Fibroblast of the conjunctiva (primary cell): Measurements from ENCODE around the gene FGF14.
"Not testable (repeated sequence)": the region's sequence is repeated elsewhere in the genome, so short reads cannot be mapped to it uniquely, and the experiment has no call there.

Experiments
- DNase-seq: peaks from one replicate; pipeline ENCODE4 v3.0.0-alpha.2; 2010; ENCODE audit warnings: low read depth

FGF14 gene

DNA sequence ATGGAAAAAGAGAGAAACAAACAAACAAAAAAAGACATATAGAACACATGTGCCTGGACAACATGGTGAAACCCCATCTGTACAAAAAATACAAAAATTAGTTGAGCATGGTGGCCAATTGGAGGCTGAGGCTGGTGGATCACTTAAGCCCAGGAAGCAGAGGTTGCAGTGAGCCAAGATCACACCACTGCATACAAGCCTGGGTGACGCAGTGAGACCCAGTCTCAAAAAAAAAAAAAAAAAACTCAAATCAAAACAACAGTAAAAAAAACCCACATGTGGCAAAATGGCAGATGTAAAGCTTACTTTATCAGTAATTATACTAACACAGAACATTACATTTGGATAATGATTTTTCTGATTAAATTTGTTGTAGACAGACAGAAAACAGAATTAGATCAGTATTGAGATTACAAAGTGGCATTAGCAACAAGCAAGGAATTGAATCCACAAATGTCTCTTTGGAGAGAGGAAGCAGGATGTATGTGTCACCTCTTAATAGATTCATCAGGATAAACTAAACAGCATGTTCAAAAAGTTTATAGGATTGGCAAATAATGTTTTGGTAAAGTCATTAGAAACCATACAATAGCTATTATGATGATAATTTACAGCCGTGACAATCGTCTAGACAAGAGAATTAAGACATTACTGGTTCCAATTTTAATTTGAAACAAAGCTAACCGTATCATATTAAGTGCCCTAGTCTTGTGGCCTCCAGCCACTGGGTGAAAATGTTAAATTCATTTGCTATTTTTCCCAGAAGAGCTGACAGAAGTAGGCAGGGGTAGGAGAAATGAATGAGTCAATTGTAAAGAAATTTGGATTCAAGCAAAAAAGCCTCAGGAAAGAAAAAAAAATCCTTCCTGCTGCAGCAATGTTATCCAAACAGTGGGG lies 206.0 kb downstream of the FGF14 start:
- DNase-seq = no peak

DNA sequence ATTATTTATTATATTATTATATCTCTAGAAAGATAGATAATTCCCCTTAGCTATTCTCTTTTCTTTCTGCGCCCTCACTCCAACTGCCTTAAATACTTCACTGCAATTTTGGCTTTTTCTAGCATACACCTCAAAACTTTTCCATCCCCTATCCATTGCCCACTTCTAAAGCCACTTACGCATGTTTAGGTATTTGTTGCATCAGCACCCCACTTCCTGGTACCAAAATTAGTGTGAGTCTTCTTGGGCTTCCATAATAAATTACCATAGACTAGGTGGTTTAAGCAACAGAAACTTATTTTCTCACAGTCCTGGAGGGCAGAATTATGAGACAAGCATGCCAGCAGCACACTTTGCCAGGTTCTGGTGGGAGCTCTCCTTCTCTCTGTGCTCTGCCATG lies 209.0 kb downstream of the FGF14 start:
- DNase-seq = no peak

GRCh38 chr13:102191951-102192502 lies 209.8 kb downstream of the FGF14 start:
- DNase-seq = no peak

GRCh38 chr13:102190930-102191329 lies 210.9 kb downstream of the FGF14 start:
- DNase-seq = no peak

DNA sequence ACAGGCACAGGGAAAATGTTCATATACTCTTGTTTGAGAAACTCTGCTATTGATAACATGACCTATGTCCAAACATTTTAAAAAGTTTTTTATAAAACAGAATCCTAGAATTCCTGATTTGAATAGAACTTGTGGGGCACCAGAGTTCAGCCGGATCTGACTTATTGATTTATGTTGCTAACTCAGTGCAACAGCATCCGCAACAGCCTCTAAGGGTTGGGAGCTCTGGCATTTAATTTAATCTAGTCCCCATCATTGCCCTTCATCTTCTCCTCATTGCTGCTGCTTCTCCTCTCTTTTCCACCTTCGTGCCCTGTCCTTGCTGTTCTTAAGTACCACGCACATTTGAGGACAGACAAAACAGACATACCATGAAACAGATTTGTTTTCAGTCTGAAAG lies 214.5 kb downstream of the FGF14 start:
- no peak for DNase-seq

GRCh38 chr13:102185375-102185984 lies 216.4 kb downstream of the FGF14 start:
- no peak for DNase-seq

DNA sequence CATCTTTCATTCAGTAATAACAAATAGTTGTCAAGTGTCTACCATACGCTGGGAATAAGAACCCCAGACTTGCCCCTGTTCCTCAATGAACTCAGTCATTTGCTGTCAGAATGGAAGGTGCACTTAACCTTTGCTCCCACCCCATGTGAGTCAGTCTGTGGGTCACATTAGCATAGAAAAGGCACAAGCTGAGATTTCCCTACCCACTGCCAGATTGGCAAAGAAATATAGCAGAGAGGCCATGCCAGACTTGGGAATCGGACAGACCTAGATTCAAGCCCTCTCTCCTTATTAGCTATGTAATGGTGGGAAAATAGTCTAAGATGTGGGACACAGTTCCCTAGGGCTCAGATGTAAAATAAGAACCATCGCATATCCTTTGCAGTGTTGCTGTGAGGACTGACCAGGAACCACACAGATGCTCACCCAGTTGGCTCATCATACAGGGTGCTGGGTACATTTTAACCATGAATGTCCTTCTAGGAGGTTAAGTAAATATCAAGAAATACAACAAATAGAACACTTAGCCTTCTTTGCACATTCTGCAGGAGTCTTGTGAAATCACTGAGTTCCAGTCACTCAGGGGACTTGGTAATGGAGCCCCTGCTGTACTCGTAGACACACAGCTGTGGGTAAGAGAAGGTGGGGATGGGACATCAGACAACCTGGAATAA lies 218.2 kb downstream of the FGF14 start:
- no peak for DNase-seq

GRCh38 chr13:102182170-102182569 lies 219.7 kb downstream of the FGF14 start:
- DNase-seq = no peak

- no peak for DNase-seq
Measured at GRCh38 chr13:102177431-102177830, 224.4 kb downstream of the FGF14 start.

- DNase-seq = no peak
Measured at GRCh38 chr13:102176846-102177245, 225.0 kb downstream of the FGF14 start.

GRCh38 chr13:102172406-102172805 lies 229.4 kb downstream of the FGF14 start:
- DNase-seq = no peak

- DNase-seq = no peak
Measured at GRCh38 chr13:102170305-102170704, 231.5 kb downstream of the FGF14 start.

GRCh38 chr13:102169471-102170015 lies 232.3 kb downstream of the FGF14 start:
- DNase-seq = no peak

DNA sequence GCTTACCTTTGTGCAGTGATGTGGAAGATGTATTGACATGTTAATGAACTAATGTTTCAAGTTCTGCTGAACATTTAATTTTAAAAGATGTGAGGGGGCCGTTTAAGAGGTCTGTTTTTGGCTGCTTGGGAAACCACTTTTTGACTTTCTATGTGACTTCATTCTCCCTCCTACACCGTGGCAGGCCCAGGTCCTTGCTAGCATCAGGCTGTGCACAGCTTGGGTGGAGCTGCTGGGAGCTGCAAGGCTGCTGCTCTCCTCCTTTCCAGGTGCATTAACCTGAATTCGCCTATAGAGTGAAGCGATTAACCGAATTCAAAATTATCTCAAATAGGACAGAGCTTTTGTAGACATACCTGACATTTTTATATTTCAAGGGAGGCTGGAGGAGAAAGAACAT lies 249.1 kb downstream of the FGF14 start:
- DNase-seq = no peak

- no peak for DNase-seq
Measured at GRCh38 chr13:102147353-102147752, 254.5 kb downstream of the FGF14 start.

DNA sequence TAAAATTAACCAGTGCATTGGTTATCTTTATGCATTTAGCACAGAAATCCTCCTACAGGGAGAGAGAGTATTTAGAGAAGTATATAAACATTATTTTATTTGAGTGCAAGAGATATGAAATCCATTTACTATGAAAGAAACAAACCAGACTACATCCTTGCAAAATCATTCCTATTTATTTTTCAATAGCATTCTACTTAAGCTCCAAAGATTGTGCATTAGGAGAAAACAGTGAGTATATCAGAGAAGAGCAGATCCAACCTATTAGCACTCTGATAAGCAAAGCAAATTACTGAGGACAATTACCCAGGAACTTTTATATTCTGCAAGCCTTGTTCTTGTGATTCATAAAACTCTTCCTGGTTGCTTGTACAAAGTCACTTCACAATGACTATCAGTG lies 256.1 kb downstream of the FGF14 start:
- no peak for DNase-seq

DNA sequence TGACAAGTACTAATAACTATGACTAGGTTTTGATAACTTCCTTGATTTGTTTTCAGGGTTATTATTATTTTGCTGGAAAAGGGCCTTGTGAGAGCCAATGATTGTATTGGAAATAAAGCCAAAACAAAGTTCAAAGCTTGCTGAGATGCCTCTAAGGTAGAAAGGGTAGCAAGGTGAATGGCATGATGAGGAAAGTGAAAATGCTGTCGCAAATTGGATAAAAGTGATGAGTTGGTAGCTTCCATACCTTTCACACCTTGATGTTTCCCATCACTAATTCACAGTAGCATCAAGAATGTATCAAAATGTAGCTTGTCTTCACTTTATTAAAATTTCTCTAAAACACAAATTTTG lies 259.4 kb downstream of the FGF14 start:
- DNase-seq = no peak

DNA sequence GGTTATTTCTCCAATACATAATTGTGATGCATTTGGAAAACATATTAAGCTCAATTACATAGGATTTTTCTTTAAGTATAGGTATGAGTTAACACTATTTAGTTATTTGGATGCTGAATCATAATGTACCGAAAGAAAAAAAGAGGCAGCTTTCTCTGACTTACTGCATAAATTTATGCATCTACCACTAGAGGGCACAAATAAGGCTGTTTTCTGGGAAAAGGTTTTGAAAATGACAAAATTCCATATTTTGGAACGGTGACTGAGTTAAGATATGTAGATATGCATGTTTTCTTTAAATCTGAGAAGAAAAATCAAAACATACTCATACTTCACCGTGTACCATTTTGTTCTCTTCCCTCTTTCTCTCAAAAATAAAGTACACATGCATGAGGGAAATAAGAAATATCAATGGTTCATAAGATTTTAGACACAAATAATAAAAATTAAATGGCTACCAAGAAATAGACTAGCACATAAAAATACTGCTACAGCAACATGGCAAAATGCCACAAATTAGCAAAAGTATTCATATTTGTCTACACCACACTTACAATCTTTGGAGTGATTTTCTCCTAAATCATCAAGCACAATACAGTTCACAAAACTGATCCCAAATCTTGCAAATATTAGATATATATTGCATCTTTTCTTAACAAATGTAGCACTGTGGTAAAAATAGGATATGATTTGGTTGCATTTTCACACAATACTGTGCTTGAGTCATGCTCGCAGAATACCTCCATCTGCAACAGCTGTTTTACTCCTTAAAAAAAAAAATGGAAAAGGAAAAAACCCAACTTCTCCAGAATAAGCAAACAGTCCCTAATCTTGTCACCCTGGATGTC lies 260.0 kb downstream of the FGF14 start:
- DNase-seq = peak; percentile 4

- DNase-seq = no peak
Measured at GRCh38 chr13:102139626-102140025, 262.2 kb downstream of the FGF14 start.

GRCh38 chr13:102138635-102139190 lies 263.1 kb downstream of the FGF14 start:
- DNase-seq = no peak

DNA sequence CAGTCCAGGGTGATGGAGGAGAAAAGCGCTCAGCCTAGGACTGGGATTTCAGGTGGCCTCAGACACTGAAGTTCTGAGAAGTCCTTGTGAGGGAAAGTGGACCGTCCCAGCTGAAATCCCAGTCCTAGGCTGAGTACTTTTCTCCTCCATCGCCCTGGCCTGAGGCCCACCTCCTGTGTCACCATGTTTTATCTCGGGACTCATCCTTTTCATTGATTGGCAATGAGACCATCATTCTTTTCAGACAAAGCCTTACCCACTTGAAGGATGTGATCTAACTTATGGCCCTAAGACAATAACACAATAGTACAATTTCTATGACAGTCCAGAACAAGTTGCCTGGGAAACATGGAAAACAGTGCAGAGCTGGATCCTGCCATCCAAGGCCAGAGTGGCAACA lies 263.9 kb downstream of the FGF14 start:
- not testable (repeated sequence) for DNase-seq
